ENCODE measurements around the gene DPP6. TPM values are rescaled to one million over a fixed set of nuclear protein-coding genes. Genes with fewer than 3 reads are reported as not detected.

Gene DPP6
- total RNA-seq, 2 donors from 2014 or later, result 0.05 to 38.7 TPM

- DNase-seq (ENCODE audit: low spot score), result no peak
- no peaks in the 10 kb centered on the region for H3K4me1 ChIP-seq (replicated peaks)
- H3K27me3 ChIP-seq (replicated peaks; ENCODE audit: insufficient read depth), result no peaks in the 10 kb centered on the region
- H3K27ac ChIP-seq, result no peak overlapping the region
- no peaks in the 10 kb centered on the region for H3K36me3 ChIP-seq
- intact Hi-C loops (cut with DNase I), result no loop called here
- TF ChIP-seq POLR2A (IDR thresholded peaks at IDR 0.05) (no peak), POLR2AphosphoS5 (IDR thresholded peaks at IDR 0.05) (no peak)
- TF ChIP-seq, protein P1, sequence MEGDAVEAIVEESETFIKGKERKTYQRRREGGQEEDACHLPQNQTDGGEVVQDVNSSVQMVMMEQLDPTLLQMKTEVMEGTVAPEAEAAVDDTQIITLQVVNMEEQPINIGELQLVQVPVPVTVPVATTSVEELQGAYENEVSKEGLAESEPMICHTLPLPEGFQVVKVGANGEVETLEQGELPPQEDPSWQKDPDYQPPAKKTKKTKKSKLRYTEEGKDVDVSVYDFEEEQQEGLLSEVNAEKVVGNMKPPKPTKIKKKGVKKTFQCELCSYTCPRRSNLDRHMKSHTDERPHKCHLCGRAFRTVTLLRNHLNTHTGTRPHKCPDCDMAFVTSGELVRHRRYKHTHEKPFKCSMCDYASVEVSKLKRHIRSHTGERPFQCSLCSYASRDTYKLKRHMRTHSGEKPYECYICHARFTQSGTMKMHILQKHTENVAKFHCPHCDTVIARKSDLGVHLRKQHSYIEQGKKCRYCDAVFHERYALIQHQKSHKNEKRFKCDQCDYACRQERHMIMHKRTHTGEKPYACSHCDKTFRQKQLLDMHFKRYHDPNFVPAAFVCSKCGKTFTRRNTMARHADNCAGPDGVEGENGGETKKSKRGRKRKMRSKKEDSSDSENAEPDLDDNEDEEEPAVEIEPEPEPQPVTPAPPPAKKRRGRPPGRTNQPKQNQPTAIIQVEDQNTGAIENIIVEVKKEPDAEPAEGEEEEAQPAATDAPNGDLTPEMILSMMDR (IDR thresholded peaks at IDR 0.05), result no peak
- 34% methylated on average over 7 of the region's 7 CpGs for WGBS
- H3K9me3 ChIP-seq, result no peaks in the 10 kb centered on the region
- no peak overlapping the region for H3K4me3 ChIP-seq
These were observed 432.2 kb downstream of the DPP6 start for GRCh38 chr7:154484406-154484805.

DNA sequence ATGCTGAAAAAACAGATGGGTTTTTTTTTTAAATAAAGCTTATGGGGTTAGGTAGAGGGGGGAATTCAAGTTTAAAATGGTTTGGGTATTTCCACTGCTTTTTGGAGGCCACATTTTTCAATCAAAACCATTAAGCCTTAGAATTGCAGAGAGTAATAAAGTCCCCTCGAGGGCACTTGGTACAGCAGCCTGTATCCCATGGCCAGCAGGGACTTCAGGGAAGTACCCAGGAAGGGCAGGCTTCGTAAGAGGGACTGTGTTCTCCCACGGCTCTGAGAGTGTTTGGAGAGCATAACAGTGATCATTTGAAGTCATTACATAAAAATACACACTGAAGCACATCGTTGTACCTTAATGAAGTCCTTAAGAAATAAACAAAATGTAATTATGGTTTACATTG lies 432.7 kb downstream of the DPP6 start:
- no peaks in the 10 kb centered on the region for H3K9me3 ChIP-seq
- no peak overlapping the region for H3K4me3 ChIP-seq
- 51% methylated on average over 4 of the region's 4 CpGs for WGBS
- no peaks in the 10 kb centered on the region for H3K36me3 ChIP-seq
- H3K27ac ChIP-seq, result no peak overlapping the region
- intact Hi-C loops (cut with DNase I), result no loop called here
- no peak for DNase-seq (ENCODE audit: low spot score)
- TF ChIP-seq, protein P1 (IDR thresholded peaks at IDR 0.05), result no peak
- TF ChIP-seq POLR2A (IDR thresholded peaks at IDR 0.05), result no peak
- TF ChIP-seq POLR2AphosphoS5 (IDR thresholded peaks at IDR 0.05), result no peak
- H3K27me3 ChIP-seq (replicated peaks; ENCODE audit: insufficient read depth), result no peaks in the 10 kb centered on the region
- no peaks in the 10 kb centered on the region for H3K4me1 ChIP-seq (replicated peaks)

- TF ChIP-seq POLR2AphosphoS5 (IDR thresholded peaks at IDR 0.05), result no peak
- TF ChIP-seq POLR2A (IDR thresholded peaks at IDR 0.05), result no peak
- TF ChIP-seq, protein P1 (IDR thresholded peaks at IDR 0.05), result no peak
- H3K4me1 ChIP-seq (replicated peaks), result no peaks in the 10 kb centered on the region
- H3K4me3 ChIP-seq, result no peak overlapping the region
- intact Hi-C loops (cut with DNase I), result no loop called here
- H3K27ac ChIP-seq, result no peak overlapping the region
- WGBS, result 87% methylated on average over 4 of the region's 4 CpGs
- no peaks in the 10 kb centered on the region for H3K27me3 ChIP-seq (replicated peaks; ENCODE audit: insufficient read depth)
- DNase-seq (ENCODE audit: low spot score), result no peak
- H3K9me3 ChIP-seq, result no peaks in the 10 kb centered on the region
- no peaks in the 10 kb centered on the region for H3K36me3 ChIP-seq
These were observed 437.7 kb downstream of the DPP6 start for GRCh38 chr7:154489897-154490296.

- TF ChIP-seq POLR2AphosphoS5 (IDR thresholded peaks at IDR 0.05), result no peak
- no peak for TF ChIP-seq POLR2A (IDR thresholded peaks at IDR 0.05)
- TF ChIP-seq, protein P1 (IDR thresholded peaks at IDR 0.05), result no peak
- intact Hi-C loops (cut with DNase I), result no loop called here
- H3K27ac ChIP-seq, result no peak overlapping the region
- H3K9me3 ChIP-seq, result no peaks in the 10 kb centered on the region
- no peak overlapping the region for H3K4me3 ChIP-seq
- no peak for DNase-seq (ENCODE audit: low spot score)
- 82% methylated on average over 5 of the region's 5 CpGs for WGBS
- H3K4me1 ChIP-seq (replicated peaks), result no peaks in the 10 kb centered on the region
- H3K36me3 ChIP-seq, result no peaks in the 10 kb centered on the region
- no peaks in the 10 kb centered on the region for H3K27me3 ChIP-seq (replicated peaks; ENCODE audit: insufficient read depth)
These were observed 441.4 kb downstream of the DPP6 start for GRCh38 chr7:154493594-154493993.

- TF ChIP-seq POLR2A (IDR thresholded peaks at IDR 0.05) (no peak), POLR2AphosphoS5 (IDR thresholded peaks at IDR 0.05) (no peak)
- TF ChIP-seq, protein P1 (IDR thresholded peaks at IDR 0.05), result no peak
- no peak overlapping the region for H3K27ac ChIP-seq
- 51% methylated on average over 4 of the region's 4 CpGs for WGBS
- H3K36me3 ChIP-seq, result no peaks in the 10 kb centered on the region
- no peaks in the 10 kb centered on the region for H3K4me1 ChIP-seq (replicated peaks)
- H3K4me3 ChIP-seq, result no peak overlapping the region
- DNase-seq (ENCODE audit: low spot score), result no peak
- no peaks in the 10 kb centered on the region for H3K9me3 ChIP-seq
- intact Hi-C loops (cut with DNase I), result no loop called here
- no peaks in the 10 kb centered on the region for H3K27me3 ChIP-seq (replicated peaks; ENCODE audit: insufficient read depth)
These were observed 445.6 kb downstream of the DPP6 start for GRCh38 chr7:154497751-154498150.
